ENCODE data around the gene TRPC4.
"Not testable (repeated sequence)": the region's sequence is repeated elsewhere in the genome, so short reads cannot be mapped to it uniquely, and the experiment has no call there.

Gene TRPC4

DNA sequence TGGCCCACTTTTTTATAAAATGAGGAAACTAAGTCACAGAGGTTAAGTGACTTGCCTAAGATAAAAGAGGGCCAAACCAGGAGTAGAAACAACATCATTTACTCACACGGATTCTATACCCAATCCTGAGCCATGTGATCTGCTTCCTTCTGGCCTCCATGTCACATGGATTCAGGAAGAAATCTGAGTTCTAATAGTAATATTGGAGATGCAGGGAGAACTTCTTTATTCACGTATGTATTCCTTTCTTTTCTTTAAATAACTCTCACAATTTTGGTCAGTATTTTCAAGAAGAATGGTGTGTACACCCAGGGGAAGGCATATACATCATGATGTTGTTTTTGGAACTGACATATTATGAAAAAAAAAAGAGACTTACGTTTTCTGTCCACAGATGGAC, 272.8 kb downstream of the TRPC4 start:
- FAIRE-seq: no peak

DNA sequence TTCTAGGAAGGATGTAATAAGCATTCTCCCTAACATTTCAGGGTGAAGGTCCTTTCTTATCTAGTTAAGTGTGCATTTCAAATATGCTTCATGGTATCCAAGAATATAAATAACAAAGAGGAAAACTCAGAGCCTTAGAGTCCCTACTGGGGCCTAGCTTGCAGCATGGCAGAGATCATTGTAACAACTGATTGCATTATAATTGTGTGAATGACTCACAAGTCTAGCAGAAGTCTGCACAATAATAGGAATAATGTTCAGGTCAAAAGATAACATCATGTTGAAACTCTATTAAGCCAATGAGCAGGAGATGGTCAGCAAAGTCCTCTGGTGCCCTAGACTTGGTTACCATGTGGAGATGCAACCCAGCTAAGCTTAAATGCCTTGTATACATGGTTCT, 274.4 kb downstream of the TRPC4 start:
- no peak for FAIRE-seq

DNA sequence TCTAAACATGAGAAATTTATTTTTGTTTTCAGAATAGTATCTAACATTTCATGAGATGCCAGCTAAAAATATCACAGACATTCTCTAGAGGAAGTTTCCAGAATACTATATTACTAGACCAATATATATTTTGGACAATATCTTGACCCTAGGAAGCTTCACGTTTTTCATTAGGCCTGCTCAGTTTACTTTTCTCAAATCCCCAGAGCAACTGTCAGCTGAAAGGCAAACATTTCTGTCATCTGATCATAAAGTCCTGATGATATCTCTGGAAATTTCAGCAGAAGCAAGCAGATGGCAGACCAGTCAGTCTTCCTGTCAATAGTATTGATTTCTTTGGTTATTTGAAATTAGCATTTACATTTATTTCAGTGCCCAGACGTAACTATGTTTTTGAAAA, 275.0 kb downstream of the TRPC4 start:
- no peak for FAIRE-seq

DNA sequence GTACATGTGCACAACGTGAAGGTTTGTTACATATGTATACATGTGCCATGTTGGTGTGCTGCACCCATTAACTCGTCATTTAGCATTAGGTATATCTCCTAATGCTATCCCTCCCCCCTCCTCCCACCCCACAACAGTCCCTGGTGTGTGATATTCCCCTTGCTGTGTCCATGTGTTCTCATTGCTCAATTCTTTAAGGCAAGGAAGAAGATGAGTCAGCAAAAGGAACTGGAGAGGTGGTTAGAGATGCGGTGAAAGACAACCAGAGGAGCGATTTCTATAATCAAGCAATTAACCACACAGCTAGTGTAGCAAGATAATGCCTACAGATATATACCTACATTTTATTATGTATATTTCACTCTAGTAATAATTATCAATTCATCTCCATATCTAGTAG, 280.2 kb downstream of the TRPC4 start:
- FAIRE-seq: not testable (repeated sequence)

DNA sequence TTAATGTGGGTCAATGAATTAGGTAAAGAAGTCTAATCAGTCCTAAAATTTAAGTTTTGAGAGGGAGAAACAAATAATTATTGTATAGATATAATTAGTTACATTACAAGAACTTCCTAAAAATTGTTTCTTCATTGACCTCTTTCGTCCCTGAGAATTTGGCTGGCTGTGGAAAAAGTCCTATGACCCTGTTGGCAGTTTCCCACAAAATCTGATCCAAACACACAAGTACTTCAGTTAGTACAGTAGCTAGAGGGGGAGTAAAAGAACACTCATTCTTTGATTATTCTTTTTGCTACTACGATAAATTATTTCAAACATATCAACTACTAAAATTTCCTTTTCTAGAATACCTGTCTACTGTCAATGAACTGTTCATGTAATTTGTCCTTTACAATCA, 282.3 kb downstream of the TRPC4 start:
- no peak for FAIRE-seq

Data from endometrium (tissue), 2 donors.